NT2/D1 (cell line): ENCODE measurements around the gene ZBTB20.

ENCODE experiments used
- YY1 ChIP-seq: IDR thresholded peaks from 2 replicates; pipeline ENCODE4 v1.6.1; 2011; ENCODE audit not compliant: insufficient read length, insufficient read depth
- ZNF274 ChIP-seq: IDR thresholded peaks from 2 replicates; pipeline ENCODE4 v1.6.1; 2011; ENCODE audit warnings: mild to moderate bottlenecking, low read depth, low read length

- no peak for TF ChIP-seq YY1
- TF ChIP-seq ZNF274 = no peak
Measured at GRCh38 chr3:115151921-115152320, 4.8 kb upstream of the ZBTB20 start.
